Mucosa of descending colon (tissue), 3 donors: Measurements from ENCODE around the gene TMF1. TPM values are rescaled to one million over a fixed set of nuclear protein-coding genes. Genes with fewer than 3 reads are reported as not detected.
A peak's percentile ranks its signal among the peaks of the same experiment; 100 is the strongest.

Experiments used
- ATAC-seq: fragments of 200-7000 bp; cut with Tn5 transposase; one replicate; pipeline ENCODE4 v1.9.1; 2020; ENCODE audit warnings: mild to moderate bottlenecking, moderate library complexity
- DNase-seq, 3 donors: peaks; one replicate each; pipeline ENCODE4 v3.0.0-alpha.2; 2020
- H3K36me3 ChIP-seq: fragments of 200-600 bp; one replicate; pipeline ENCODE4 v1.8.0; 2021; ENCODE audit warnings: low read depth, mild to moderate bottlenecking
- H3K4me1 ChIP-seq: fragments of 200-600 bp; one replicate; pipeline ENCODE4 v1.8.0; 2021; ENCODE audit warnings: low read depth, mild to moderate bottlenecking
- H3K4me3 ChIP-seq: fragments of 200-600 bp; one replicate; pipeline ENCODE4 v1.8.0; 2021; ENCODE audit warnings: mild to moderate bottlenecking
- H3K9me3 ChIP-seq: fragments of 200-600 bp; one replicate; pipeline ENCODE4 v1.8.0; 2021; ENCODE audit warnings: mild to moderate bottlenecking
- CTCF ChIP-seq: fragments of 200-600 bp; IDR thresholded peaks from one replicate; pipeline ENCODE4 v1.8.0; 2022; ENCODE audit warnings: antibody characterized with exemption, mild to moderate bottlenecking
- intact Hi-C, 2 donors: fragments of 100-400 bp; cut with DNase I in 1 of 2; cut with micrococcal nuclease in 1 of 2; formaldehyde crosslinking; loops; one replicate each; pipeline versions ENCODE4 v1.11.0 to v1.11.1; 2022; cut with DNase I, micrococcal nuclease
- microRNA-seq: library from miRNA; unstranded; fragments of <30 nt; microRNA quantifications from one replicate; pipeline ENCODE4, GENCODE V29; 2019
- total RNA-seq, 3 donors: library from RNA; stranded (reverse); fragmentation: NEBNext Ultra II Directional in 2 of 3; extraction: Animal tissue kit (Norgen Biotek cat#: 25700) in 2 of 3; gene quantifications; one replicate each; pipeline versions ENCODE4 v1.2.1 to v1.2.4, GENCODE V29; 2021 to 2023
- donor health status: DM: no; HTN: no; CAD: no; lungs with moderate emphysema.
- donor health status: DM: no; HTN: no; CAD: no.
- donor health status: DM: no; HTN: yes; CAD: no.

The TMF1 gene
- total RNA-seq, 3 donors from 2014 or later: 40.3 to 43.9 (median 43.4) TPM

GRCh38 chr3:68973639-68974038 lies 78.5 kb downstream of the TMF1 start:
- no peaks in the 10 kb centered on the region for H3K9me3 ChIP-seq
- no peaks in the 10 kb centered on the region for H3K4me1 ChIP-seq
- H3K4me3 ChIP-seq: no peak overlapping the region
- ATAC-seq: no peak
- intact Hi-C loops: no loop called here
- DNase-seq: no peak
- H3K36me3 ChIP-seq: no peaks in the 10 kb centered on the region
- TF ChIP-seq CTCF: no peak

- intact Hi-C loops: no loop called here
- DNase-seq: peak in 2 of 3 donors; percentile 40 to 42
- TF ChIP-seq CTCF: no peak
- no peaks in the 10 kb centered on the region for H3K36me3 ChIP-seq
- H3K4me1 ChIP-seq: no peaks in the 10 kb centered on the region
- ATAC-seq: peak; percentile 46
- H3K9me3 ChIP-seq: no peaks in the 10 kb centered on the region
- H3K4me3 ChIP-seq: no peak overlapping the region
Measured at GRCh38 chr3:68972358-68972979, 79.7 kb downstream of the TMF1 start.

Small RNAs within 50 kb of the gene (microRNA-seq; reads per million reads assigned to microRNA genes)
- 0.93 reads per million for gene MIR3136

Other genes with a start within 250 kb of the TMF1 start
- gene TAFA4, start 119.8 kb downstream of the TMF1 start, total RNA-seq: under 1 TPM in 2 of 3 donors, not detected in 1; 0.16 to 0.17 TPM
- 10 to 100 TPM; 16.9 to 27.3 (median 17.4) TPM for gene EOGT, start 38.6 kb downstream of the TMF1 start, total RNA-seq
- 10 to 100 TPM; 46.5 to 59.3 (median 51.8) TPM for gene UBA3, start 28.0 kb upstream of the TMF1 start, total RNA-seq
- 100 to 1,000 TPM; 111 to 129 (median 119) TPM for gene ARL6IP5, start 32.6 kb upstream of the TMF1 start, total RNA-seq
- under 1 TPM in 2 of 3 donors, not detected in 1; 0.13 to 0.34 TPM for gene LMOD3, start 70.3 kb upstream of the TMF1 start, total RNA-seq